Sigmoid colon (tissue), 7 donors: ENCODE data around the gene PRELID3B. TPM values are rescaled to one million over a fixed set of nuclear protein-coding genes. Genes with fewer than 3 reads are reported as not detected.

Source experiments
- DNase-seq: peaks from one replicate; pipeline ENCODE4 v3.0.0-alpha.2; 2019
- H3K27ac ChIP-seq, 4 donors: fragments of 200-600 bp; sonication (generic); one replicate each; pipeline ENCODE4 v1.5.1; 2016 to 2019; ENCODE audit warnings: mild to moderate bottlenecking in 1 of 4
- H3K27me3 ChIP-seq, 3 donors: fragments of 200-600 bp; sonication (generic); one replicate each; pipeline ENCODE4 v1.5.1; 2019; ENCODE audit warnings: mild to moderate bottlenecking in 1 of 3
- H3K36me3 ChIP-seq, 4 donors: fragments of 200-600 bp; sonication (generic); one replicate each; pipeline ENCODE4 v1.5.1; 2016 to 2019
- H3K4me1 ChIP-seq, 4 donors: fragments of 200-600 bp; sonication (generic); one replicate each; pipeline ENCODE4 v1.5.1; 2017 to 2019
- H3K4me3 ChIP-seq, 4 donors: fragments of 200-600 bp; sonication (generic); one replicate each; pipeline ENCODE4 v1.5.1; 2017 to 2019; ENCODE audit warnings: mild to moderate bottlenecking in 2 of 4, moderate library complexity in 1 of 4
- H3K9me3 ChIP-seq, 4 donors: fragments of 200-600 bp in 3 of 4; sonication (generic) in 3 of 4; one replicate each; pipeline versions ENCODE4 v1.5.1 to v1.6.1; 2013 to 2019
- EP300 ChIP-seq, 4 donors: sonication (generic); formaldehyde crosslinking; IDR thresholded peaks; one replicate each; pipeline ENCODE4 v1.6.1; 2017; ENCODE audit warnings: antibody characterized with exemption in 4 of 4
- POLR2A ChIP-seq, 2 donors: fragments of 450-650 bp; IDR thresholded peaks; one replicate each; pipeline ENCODE4 v1.6.1; 2016; ENCODE audit warnings: antibody characterized with exemption in 2 of 2, mild to moderate bottlenecking in 2 of 2, moderate library complexity in 2 of 2
- POLR2AphosphoS5 ChIP-seq, 4 donors: sonication (generic); formaldehyde crosslinking; IDR thresholded peaks; one replicate each; pipeline ENCODE4 v1.6.1; 2017; ENCODE audit warnings: antibody characterized with exemption in 4 of 4
- WGBS, 2 donors: extraction: QIAGEN DNeasy Blood & Tissue Kit; methylation state at CpG; one replicate each; pipeline ENCODE4 v1.1.7; 2013; 5-methylcytosine and 5-hydroxymethylcytosine counted together
- intact Hi-C: fragments of 100-400 bp; cut with DNase I; formaldehyde crosslinking; loops from one replicate; pipeline ENCODE4 v1.15.1; 2023
- polyA plus RNA-seq, 3 donors: library from polyadenylated mRNA; stranded (reverse); fragments of 200-250 nt; gene quantifications; one replicate each; pipeline ENCODE4 v1.2.3, GENCODE V29; 2013
- total RNA-seq, 4 donors: library from RNA; depleted of rRNA; stranded (reverse); fragments of >200 nt; gene quantifications; one replicate each; pipeline ENCODE4 v1.1.0, GENCODE V29; 2016
- TF ChIP-seq, protein P1 (sequence below), 4 experiments: fragments of 450-650 bp in 3 of 4; fragments of 200-600 bp in 1 of 4; IDR thresholded peaks; one replicate each; pipeline ENCODE4 v1.5.1; 2016 to 2019; ENCODE audit warnings: antibody characterized with exemption in 4 of 4, mild to moderate bottlenecking in 3 of 4, moderate library complexity in 2 of 4
- donor health status: healthy with polysubstance abuse.
- donor health status: Bipolar disorder and iron deficiency.
- donor health status: healthy.

PRELID3B gene
- total and polyA plus RNA-seq, 7 donors, result 27.4 to 189 (median 43.9) TPM

DNA sequence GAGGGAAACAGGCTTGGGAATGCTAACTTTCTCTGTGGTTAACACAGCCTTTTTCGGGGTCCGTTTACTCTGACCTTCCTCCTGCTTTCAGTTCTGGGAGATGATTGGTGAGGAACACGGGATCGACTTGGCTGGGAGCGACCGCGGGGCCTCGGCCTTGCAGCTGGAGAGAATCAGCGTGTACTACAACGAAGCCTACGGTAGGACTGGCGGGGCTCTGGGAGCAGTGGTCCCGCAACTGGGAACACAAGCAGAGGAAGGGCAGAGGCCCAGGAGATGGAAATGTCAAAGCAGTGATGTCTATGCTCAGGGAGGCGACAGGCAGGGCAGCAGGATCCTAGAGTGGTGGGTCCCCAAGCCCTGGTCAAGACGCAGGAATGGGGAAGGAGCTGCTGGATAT lies 19.8 kb downstream of the PRELID3B start:
- no peak overlapping the region for H3K4me3 ChIP-seq
- H3K27me3 ChIP-seq, result no peaks in the 10 kb centered on the region
- H3K36me3 ChIP-seq, result peaks cover 19 to 55% (median 32%) of the 10 kb centered on the region in 4 donors
- TF ChIP-seq, protein P1, sequence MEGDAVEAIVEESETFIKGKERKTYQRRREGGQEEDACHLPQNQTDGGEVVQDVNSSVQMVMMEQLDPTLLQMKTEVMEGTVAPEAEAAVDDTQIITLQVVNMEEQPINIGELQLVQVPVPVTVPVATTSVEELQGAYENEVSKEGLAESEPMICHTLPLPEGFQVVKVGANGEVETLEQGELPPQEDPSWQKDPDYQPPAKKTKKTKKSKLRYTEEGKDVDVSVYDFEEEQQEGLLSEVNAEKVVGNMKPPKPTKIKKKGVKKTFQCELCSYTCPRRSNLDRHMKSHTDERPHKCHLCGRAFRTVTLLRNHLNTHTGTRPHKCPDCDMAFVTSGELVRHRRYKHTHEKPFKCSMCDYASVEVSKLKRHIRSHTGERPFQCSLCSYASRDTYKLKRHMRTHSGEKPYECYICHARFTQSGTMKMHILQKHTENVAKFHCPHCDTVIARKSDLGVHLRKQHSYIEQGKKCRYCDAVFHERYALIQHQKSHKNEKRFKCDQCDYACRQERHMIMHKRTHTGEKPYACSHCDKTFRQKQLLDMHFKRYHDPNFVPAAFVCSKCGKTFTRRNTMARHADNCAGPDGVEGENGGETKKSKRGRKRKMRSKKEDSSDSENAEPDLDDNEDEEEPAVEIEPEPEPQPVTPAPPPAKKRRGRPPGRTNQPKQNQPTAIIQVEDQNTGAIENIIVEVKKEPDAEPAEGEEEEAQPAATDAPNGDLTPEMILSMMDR (IDR thresholded peaks at IDR 0.05), result no peak
- TF ChIP-seq EP300 (IDR thresholded peaks at IDR 0.05) (no peak), POLR2A (IDR thresholded peaks at IDR 0.05) (no peak), POLR2AphosphoS5 (IDR thresholded peaks at IDR 0.05) (no peak)
- H3K9me3 ChIP-seq, result no peaks in the 10 kb centered on the region
- intact Hi-C loops, result no loop called here
- 96% methylated on average over 15 of the region's 15 CpGs for WGBS, 2 donors
- H3K4me1 ChIP-seq, result peaks cover 0 to 20% (median 15%) of the 10 kb centered on the region in 4 donors
- no peak overlapping the region for H3K27ac ChIP-seq
- DNase-seq, result no peak

DNA sequence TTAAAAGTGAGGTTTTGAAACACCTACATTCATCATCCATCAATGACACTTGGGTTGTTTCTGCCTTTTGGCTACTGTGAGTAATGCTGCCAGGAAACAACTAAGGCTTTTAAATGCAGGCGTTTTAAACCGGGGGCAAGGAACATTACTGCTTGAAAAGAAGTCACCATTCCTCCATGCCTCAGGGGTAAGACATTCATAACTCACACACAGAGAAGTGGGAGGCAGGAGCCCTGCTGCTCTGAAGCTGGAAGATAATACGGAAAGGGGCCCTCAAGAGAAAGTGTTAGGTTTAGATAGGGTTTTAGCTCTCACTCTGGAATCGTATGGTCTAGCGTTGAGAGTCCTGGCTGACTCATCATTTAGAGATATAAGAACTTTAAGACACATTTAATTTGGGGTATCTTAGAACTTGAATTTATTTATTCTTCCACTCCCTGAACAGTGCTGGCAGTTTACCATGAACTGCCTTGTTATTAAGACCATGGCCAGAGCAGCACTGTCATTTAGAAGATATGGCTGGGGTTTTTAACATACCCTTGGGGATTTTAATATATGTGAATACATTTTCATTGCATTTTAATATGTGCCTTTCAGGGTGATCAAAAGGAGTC lies 21.5 kb downstream of the PRELID3B start:
- intact Hi-C loops, result no loop called here
- no peak overlapping the region for H3K4me3 ChIP-seq
- peaks cover 17 to 38% (median 26%) of the 10 kb centered on the region in 4 donors for H3K36me3 ChIP-seq
- H3K4me1 ChIP-seq, result peaks cover 0 to 7% (median 3%) of the 10 kb centered on the region in 4 donors
- no peaks in the 10 kb centered on the region for H3K9me3 ChIP-seq
- no peak for TF ChIP-seq POLR2A (IDR thresholded peaks at IDR 0.05)
- TF ChIP-seq POLR2AphosphoS5 (IDR thresholded peaks at IDR 0.05), result no peak
- no peak for TF ChIP-seq EP300 (IDR thresholded peaks at IDR 0.05)
- TF ChIP-seq, protein P1 (IDR thresholded peaks at IDR 0.05), result no peak
- DNase-seq, result no peak
- 80 to 84% methylated on average over 5 of the region's 5 CpGs for WGBS, 2 donors
- no peaks in the 10 kb centered on the region for H3K27me3 ChIP-seq
- no peak overlapping the region for H3K27ac ChIP-seq

DNA sequence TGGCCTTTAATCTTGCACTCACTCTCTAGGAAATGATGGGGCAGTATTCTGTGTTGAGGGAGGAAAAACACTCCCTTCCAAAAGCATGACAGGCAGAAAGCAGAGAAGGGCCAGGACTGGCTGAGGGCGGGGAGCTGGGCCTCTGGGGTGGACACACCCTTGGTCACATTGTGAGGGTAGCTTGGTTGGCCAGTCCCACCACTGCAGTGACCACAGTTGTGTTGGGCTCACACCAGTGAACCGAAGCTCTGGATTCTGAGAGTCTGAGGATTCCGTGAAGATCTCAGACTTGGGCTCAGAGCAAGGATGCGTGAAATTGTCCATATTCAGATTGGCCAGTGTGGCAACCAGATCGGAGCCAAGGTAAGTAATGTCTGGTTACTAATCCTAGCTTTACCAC lies 23.4 kb downstream of the PRELID3B start, which contains the start of gene TUBB1:
Gene TUBB1 (plus strand): TSS at position 213 of the 400 bp plus-strand sequence. CDS start 94 bp downstream, at position 307.
- WGBS, 2 donors, result 96% methylated on average over 5 of the region's 5 CpGs
- Histone ChIP-seq H3K4me3 (no peak within 1 kb of the TSS), H3K36me3 (peaks cover 6 to 21% (median 20%) of the 10 kb centered on the region in 4 donors), H3K27ac (no peak within 1 kb of the TSS), H3K4me1 (peaks cover 0 to 7% (median 3%) of the 10 kb centered on the region in 4 donors), H3K27me3 (no peaks in the 10 kb centered on the region), H3K9me3 (no peaks in the 10 kb centered on the region)
- intact Hi-C loops, result no loop called here
- DNase-seq, result peak; percentile 44
- no peak for TF ChIP-seq POLR2AphosphoS5 (IDR thresholded peaks at IDR 0.05)
- no peak for TF ChIP-seq EP300 (IDR thresholded peaks at IDR 0.05)
- TF ChIP-seq, protein P1 (IDR thresholded peaks at IDR 0.05), result no peak
- TF ChIP-seq POLR2A (IDR thresholded peaks at IDR 0.05), result no peak

DNA sequence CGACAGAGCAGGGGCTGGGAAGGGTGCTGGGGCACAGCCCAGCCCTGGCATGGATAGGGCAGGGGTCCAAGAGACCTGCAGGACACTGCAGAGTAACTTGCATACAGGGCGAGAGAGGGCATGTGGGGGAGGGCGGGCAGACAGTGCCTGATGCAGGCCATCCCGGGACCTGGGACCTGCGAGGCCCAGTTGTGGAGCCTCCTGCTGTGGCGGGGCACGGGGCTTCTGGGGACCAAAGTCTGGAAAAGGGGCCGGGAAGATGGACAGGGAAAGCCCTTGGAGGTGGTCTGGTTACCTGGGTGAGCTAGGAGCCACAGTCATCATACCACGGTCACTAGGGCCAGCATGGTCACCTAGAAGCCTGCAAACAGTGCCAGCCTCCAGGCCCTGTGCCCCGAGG lies 23.8 kb downstream of the PRELID3B start:
- Histone ChIP-seq H3K4me1 (peaks cover 0 to 7% (median 3%) of the 10 kb centered on the region in 4 donors), H3K27ac (no peak overlapping the region), H3K36me3 (peaks cover 4 to 17% (median 16%) of the 10 kb centered on the region in 4 donors), H3K27me3 (no peaks in the 10 kb centered on the region), H3K4me3 (no peak overlapping the region), H3K9me3 (no peaks in the 10 kb centered on the region)
- intact Hi-C loops, result no loop called here
- 94 to 95% methylated on average over 10 of the region's 10 CpGs for WGBS, 2 donors
- TF ChIP-seq, protein P1 (IDR thresholded peaks at IDR 0.05), result no peak
- TF ChIP-seq POLR2AphosphoS5 (IDR thresholded peaks at IDR 0.05) (no peak), EP300 (IDR thresholded peaks at IDR 0.05) (no peak), POLR2A (IDR thresholded peaks at IDR 0.05) (no peak)
- DNase-seq, result peak; percentile 41
